OCI-LY7 (cell line): ENCODE results near the gene ADAMTSL2. TPM values are rescaled to one million over a fixed set of nuclear protein-coding genes. Genes with fewer than 3 reads are reported as not detected.

Source experiments
- BruUV-seq: library from RNA; stranded (reverse); fragments of 400-500 nt; replicated peaks from 2 replicates; lab custom pipeline; 2021; lab: Mats Ljungman, UMichigan
- CTCF ChIA-PET: fragments of 300-600 bp; sonication (Branson Sonifier 250); formaldehyde crosslinking; loops from one replicate; lab custom pipeline; 2022; ENCODE audit warnings: antibody characterized with exemption; ENCODE audit not compliant: unreplicated experiment; lab: Charles Lee
- POLR2A ChIA-PET: fragments of 300-600 bp; sonication (Branson Sonifier 250); formaldehyde crosslinking; loops from one replicate; lab custom pipeline; 2022; ENCODE audit warnings: antibody characterized with exemption; lab: Charles Lee
- DNase-seq: peaks from one replicate; pipeline ENCODE4 v3.0.0-alpha.2; 2015; ENCODE audit warnings: low spot score
- H2AFZ ChIP-seq: fragments of 200-600 bp; sonication (generic), shearing (Covaris generic); 2 replicates; pipeline ENCODE4 v1.6.1; 2014; ENCODE audit warnings: mild to moderate bottlenecking, antibody characterized with exemption, low read length, moderate library complexity
- H3K27ac ChIP-seq: fragments of 200-600 bp; sonication (generic); 2 replicates; pipeline ENCODE4 v1.5.1; 2014; ENCODE audit warnings: mixed run types, low read depth, mild to moderate bottlenecking, moderate library complexity, low read length, inconsistent platforms; ENCODE audit not compliant: poor library complexity, severe bottlenecking
- H3K36me3 ChIP-seq: fragments of 200-600 bp; sonication (generic); 2 replicates; pipeline ENCODE4 v1.6.1; 2014; ENCODE audit warnings: mild to moderate bottlenecking, antibody characterized with exemption, low read length, moderate library complexity, mixed read lengths; ENCODE audit not compliant: insufficient read depth
- H3K4me1 ChIP-seq: fragments of 200-600 bp; sonication (generic); 2 replicates; pipeline ENCODE4 v1.5.1; 2014; ENCODE audit warnings: mild to moderate bottlenecking, low read length; ENCODE audit not compliant: insufficient read depth, poor library complexity, severe bottlenecking
- H3K4me2 ChIP-seq: fragments of 200-600 bp; sonication (generic); 2 replicates; pipeline ENCODE4 v1.6.1; 2014; ENCODE audit warnings: mild to moderate bottlenecking, low read length
- H3K4me3 ChIP-seq: fragments of 200-600 bp; sonication (generic); 2 replicates; pipeline ENCODE4 v1.5.1; 2014; ENCODE audit warnings: mild to moderate bottlenecking, low read depth, low read length; ENCODE audit not compliant: poor library complexity, severe bottlenecking
- H3K79me2 ChIP-seq: fragments of 200-600 bp; sonication (generic); 2 replicates; pipeline ENCODE4 v1.6.1; 2016; ENCODE audit warnings: low read depth, mild to moderate bottlenecking, low read length, moderate library complexity, mixed read lengths; ENCODE audit not compliant: insufficient read depth
- H3K9me2 ChIP-seq: fragments of 200-600 bp; sonication (generic); 2 replicates; pipeline ENCODE4 v1.6.1; 2016; ENCODE audit warnings: mild to moderate bottlenecking, low read length, mixed read lengths; ENCODE audit not compliant: insufficient read depth
- H3K9me3 ChIP-seq: fragments of 200-600 bp; sonication (generic); 2 replicates; pipeline ENCODE4 v1.6.1; 2014; ENCODE audit warnings: mild to moderate bottlenecking, mixed run types, low read length, mixed read lengths
- H4K20me1 ChIP-seq: fragments of 200-600 bp; sonication (generic); 2 replicates; pipeline ENCODE4 v1.6.1; 2014; ENCODE audit warnings: mild to moderate bottlenecking, antibody characterized with exemption, low read length, moderate library complexity, mixed read lengths; ENCODE audit not compliant: insufficient read depth
- CTCF ChIP-seq: fragments of 200-600 bp; sonication (generic); conservative IDR thresholded peaks from 2 replicates; pipeline ENCODE4 v1.5.1; 2014; ENCODE audit warnings: mild to moderate bottlenecking, antibody characterized with exemption, low read length, moderate library complexity, mixed read lengths
- EZH2phosphoT487 ChIP-seq: fragments of 200-600 bp; sonication (generic); IDR thresholded peaks from 2 replicates; pipeline ENCODE4 v1.6.1; 2018; ENCODE audit warnings: low read depth, borderline replicate concordance, mild to moderate bottlenecking, mixed run types, antibody characterized with exemption, low read length, moderate library complexity, mixed read lengths
- intact Hi-C: fragments of 100-400 bp; cut with micrococcal nuclease; formaldehyde crosslinking; loops from one replicate; pipeline ENCODE4 v1.10.0; 2022; ENCODE audit not compliant: unreplicated experiment
- total RNA-seq, 2 experiments: library from RNA; depleted of rRNA in 1 of 2; stranded (reverse); fragments of >200 nt in 1 of 2; shearing (Covaris generic) in 1 of 2; gene quantifications; 2 replicates each; pipeline ENCODE4 v1.2.3, GENCODE V29; 2014 to 2022

The ADAMTSL2 gene
- total RNA-seq, 2 experiments from 2014 or later = 0.88 TPM; not detected in 1

GRCh38 chr9:133580419-133580738, 45.9 kb downstream of the ADAMTSL2 start:
- Histone ChIP-seq H3K9me2 (no peaks in the 10 kb centered on the region), H3K36me3 (no peaks in the 10 kb centered on the region), H3K4me3 (peak overlapping the region; percentile 24), H3K9me3 (no peaks in the 10 kb centered on the region), H3K4me1 (peaks cover 82% of the 10 kb centered on the region), H3K4me2 (peak overlapping the region; percentile 52), H4K20me1 (no peaks in the 10 kb centered on the region), H3K79me2 (no peaks in the 10 kb centered on the region), H2AFZ (peak overlapping the region; percentile 54), H3K27ac (peak overlapping the region; percentile 94)
- peak; percentile 45 for DNase-seq
- intact Hi-C loops = no loop called here
- no TSS peak for BruUV-seq
- TF ChIP-seq EZH2phosphoT487 = no peak
- TF ChIP-seq CTCF = no peak
- POLR2A ChIA-PET = interaction anchor here (1.0 kb wide), 1 partner anchor 123 kb away, joined by 3 read pairs; no protein-coding TSS in a partner anchor
- CTCF ChIA-PET = no interaction called here

- TF ChIP-seq EZH2phosphoT487 (no peak), CTCF (no peak)
- intact Hi-C loops = no loop called here
- ChIA-PET CTCF (no interaction called here), POLR2A (interaction anchor here (1.0 to 1.3 kb wide), 2 partner anchors 122 to 440 kb away, joined by 3 read pairs; no protein-coding TSS in a partner anchor)
- Histone ChIP-seq H3K4me3 (peak overlapping the region; percentile 1), H4K20me1 (no peaks in the 10 kb centered on the region), H3K9me3 (no peaks in the 10 kb centered on the region), H3K4me2 (peak overlapping the region; percentile 52), H3K9me2 (no peaks in the 10 kb centered on the region), H3K27ac (peak overlapping the region; percentile 94), H3K36me3 (no peaks in the 10 kb centered on the region), H3K79me2 (no peaks in the 10 kb centered on the region), H3K4me1 (peaks cover 88% of the 10 kb centered on the region), H2AFZ (peak overlapping the region; percentile 54; the same call in 1 of the 2 replicates)
- peak; percentile 30 for DNase-seq
- BruUV-seq = no TSS peak
Measured at GRCh38 chr9:133581011-133581410, 46.5 kb downstream of the ADAMTSL2 start.

- DNase-seq = peak; percentile 32
- no peaks in the 10 kb centered on the region for H3K79me2 ChIP-seq
- intact Hi-C loops = no loop called here
- H3K27ac ChIP-seq = peak overlapping the region; percentile 94
- no peaks in the 10 kb centered on the region for H3K9me2 ChIP-seq
- H3K4me1 ChIP-seq = peaks cover 95% of the 10 kb centered on the region
- no TSS peak for BruUV-seq
- TF ChIP-seq CTCF (no peak), EZH2phosphoT487 (no peak)
- peak overlapping the region; percentile 54; the same call in 1 of the 2 replicates for H2AFZ ChIP-seq
- POLR2A ChIA-PET = interaction anchor here (0.7 to 1.3 kb wide), 2 partner anchors 125 to 439 kb away, joined by 3 read pairs; no protein-coding TSS in a partner anchor
- H3K4me3 ChIP-seq = peak overlapping the region; percentile 1
- no peaks in the 10 kb centered on the region for H3K36me3 ChIP-seq
- no peaks in the 10 kb centered on the region for H3K9me3 ChIP-seq
- H3K4me2 ChIP-seq = peak overlapping the region; percentile 52
- CTCF ChIA-PET = no interaction called here
- no peaks in the 10 kb centered on the region for H4K20me1 ChIP-seq
Measured at GRCh38 chr9:133581513-133582343, 47.2 kb downstream of the ADAMTSL2 start.
